ENCODE data around the gene TMSB10.
A peak's percentile ranks its signal among the peaks of the same experiment; 100 is the strongest.

Gene TMSB10

GRCh38 chr2:84894131-84894586, 11.3 kb upstream of the TMSB10 start:
- TF ChIP-seq EZH2 (IDR thresholded peaks at IDR 0.05; ENCODE audit: borderline replicate concordance, low read length) (no peak), CTCF (IDR thresholded peaks at IDR 0.05; ENCODE audit: low read length) (no peak)
- H3K9me3 ChIP-seq (ENCODE audit: low read length), result no peaks in the 10 kb centered on the region
- no peaks in the 10 kb centered on the region for H3K9me2 ChIP-seq (ENCODE audit: low read depth, low read length)
- peaks cover 49% of the 10 kb centered on the region for H3K4me1 ChIP-seq (ENCODE audit: insufficient read depth, low read length, severe bottlenecking)
- H3K4me2 ChIP-seq (ENCODE audit: low read length), result peak overlapping the region; percentile 59
- H2AFZ ChIP-seq (ENCODE audit: low read length), result peak overlapping the region; percentile 80; the same call in 1 of the 2 replicates
- peak overlapping the region; percentile 28 for H3K4me3 ChIP-seq (ENCODE audit: low read depth, low read length, poor library complexity, severe bottlenecking)
- no peaks in the 10 kb centered on the region for H4K20me1 ChIP-seq (ENCODE audit: insufficient read depth, low read length)
- 0 out of 2 replicates have a peak, but pooled peaks cover 3% of the 10 kb centered on the region for H3F3A ChIP-seq (ENCODE audit: insufficient read depth, low read length)
- H3K79me2 ChIP-seq (ENCODE audit: insufficient read depth, low read length), result no peaks in the 10 kb centered on the region
- H3K27ac ChIP-seq (ENCODE audit: low read depth, low read length, poor library complexity, severe bottlenecking), result peak overlapping the region; percentile 71
- H3K27me3 ChIP-seq (ENCODE audit: insufficient read depth, low read length), result no peaks in the 10 kb centered on the region
- H3K9ac ChIP-seq (ENCODE audit: low read length), result peak overlapping the region; percentile 39; the same call in 1 of the 2 replicates
- H3K36me3 ChIP-seq (ENCODE audit: insufficient read depth, low read length), result no peaks in the 10 kb centered on the region

- Histone ChIP-seq H3K27ac (ENCODE audit: low read depth, low read length, poor library complexity, severe bottlenecking) (peak overlapping the region; percentile 71), H3F3A (ENCODE audit: insufficient read depth, low read length) (0 out of 2 replicates have a peak, but pooled peaks cover 3% of the 10 kb centered on the region), H3K9me2 (ENCODE audit: low read depth, low read length) (no peaks in the 10 kb centered on the region), H3K4me3 (ENCODE audit: low read depth, low read length, poor library complexity, severe bottlenecking) (peak overlapping the region; percentile 28), H3K9me3 (ENCODE audit: low read length) (no peaks in the 10 kb centered on the region), H3K9ac (ENCODE audit: low read length) (peak overlapping the region; percentile 39; the same call in 1 of the 2 replicates), H3K27me3 (ENCODE audit: insufficient read depth, low read length) (no peaks in the 10 kb centered on the region), H4K20me1 (ENCODE audit: insufficient read depth, low read length) (no peaks in the 10 kb centered on the region), H3K4me1 (ENCODE audit: insufficient read depth, low read length, severe bottlenecking) (peaks cover 41% of the 10 kb centered on the region), H2AFZ (ENCODE audit: low read length) (peak overlapping the region; percentile 80; the same call in 1 of the 2 replicates), H3K36me3 (ENCODE audit: insufficient read depth, low read length) (no peaks in the 10 kb centered on the region), H3K79me2 (ENCODE audit: insufficient read depth, low read length) (no peaks in the 10 kb centered on the region), H3K4me2 (ENCODE audit: low read length) (peak overlapping the region; percentile 59)
- TF ChIP-seq EZH2 (IDR thresholded peaks at IDR 0.05; ENCODE audit: borderline replicate concordance, low read length), result no peak
- TF ChIP-seq CTCF (IDR thresholded peaks at IDR 0.05; ENCODE audit: low read length), result no peak
These were observed 10.5 kb upstream of the TMSB10 start for GRCh38 chr2:84894758-84895520.

GRCh38 chr2:84896567-84896966, 8.9 kb upstream of the TMSB10 start:
- Histone ChIP-seq H4K20me1 (ENCODE audit: insufficient read depth, low read length) (no peaks in the 10 kb centered on the region), H3K4me2 (ENCODE audit: low read length) (no peak overlapping the region), H3K36me3 (ENCODE audit: insufficient read depth, low read length) (no peaks in the 10 kb centered on the region), H3K79me2 (ENCODE audit: insufficient read depth, low read length) (no peaks in the 10 kb centered on the region), H3K9ac (ENCODE audit: low read length) (no peak overlapping the region), H3K9me2 (ENCODE audit: low read depth, low read length) (no peaks in the 10 kb centered on the region), H3F3A (ENCODE audit: insufficient read depth, low read length) (0 out of 2 replicates have a peak, but pooled peaks cover 3% of the 10 kb centered on the region), H2AFZ (ENCODE audit: low read length) (no peak overlapping the region), H3K27me3 (ENCODE audit: insufficient read depth, low read length) (no peaks in the 10 kb centered on the region), H3K9me3 (ENCODE audit: low read length) (no peaks in the 10 kb centered on the region), H3K4me1 (ENCODE audit: insufficient read depth, low read length, severe bottlenecking) (peaks cover 35% of the 10 kb centered on the region), H3K4me3 (ENCODE audit: low read depth, low read length, poor library complexity, severe bottlenecking) (no peak overlapping the region), H3K27ac (ENCODE audit: low read depth, low read length, poor library complexity, severe bottlenecking) (no peak overlapping the region)
- no peak for TF ChIP-seq CTCF (IDR thresholded peaks at IDR 0.05; ENCODE audit: low read length)
- TF ChIP-seq EZH2 (IDR thresholded peaks at IDR 0.05; ENCODE audit: borderline replicate concordance, low read length), result no peak
